ENCODE measurements around the gene THBS1.

Gene THBS1

DNA sequence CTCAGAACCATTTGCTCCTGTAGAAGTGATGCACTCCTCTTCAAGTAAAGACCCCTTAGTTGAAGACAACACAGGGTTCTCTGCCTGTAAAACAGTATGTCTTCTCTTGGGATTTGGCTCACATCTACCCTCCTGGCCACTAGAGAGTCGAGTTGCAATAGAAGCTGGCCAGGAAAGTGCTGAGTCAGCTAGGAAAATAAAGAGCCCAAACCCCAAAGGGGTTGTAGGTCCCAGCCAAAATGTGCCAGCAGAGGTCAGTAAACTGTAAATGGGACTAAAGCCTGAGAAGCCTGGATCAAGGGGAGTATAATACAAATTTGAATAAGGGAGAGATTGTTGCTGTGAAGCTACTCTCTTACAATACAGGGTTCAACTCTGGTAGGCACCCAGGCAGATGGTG lies 37.2 kb upstream of the THBS1 start:
- Histone ChIP-seq H3K9me3 (ENCODE audit: control extremely low read depth in 1 of 5, control insufficient read depth in 4 of 5, insufficient read depth in 2 of 5, low read depth in 1 of 5, low read length in 4 of 5) (peaks cover 0 to 7% (median 3%) of the 10 kb centered on the region in 5 experiments), H3K36me3 (ENCODE audit: control insufficient read depth in 4 of 4, insufficient read depth in 4 of 4, low read length in 3 of 4) (no peaks in the 10 kb centered on the region), H3K4me1 (ENCODE audit: control extremely low read depth in 1 of 4, control insufficient read depth in 4 of 4, insufficient read depth in 4 of 4, low read length in 3 of 4) (no peaks in the 10 kb centered on the region), H3K4me3 (ENCODE audit: control insufficient read depth in 1 of 7, extremely low read depth in 1 of 7, insufficient read depth in 4 of 7, low read depth in 2 of 7, low read length in 6 of 7) (no peak overlapping the region), H3K27ac (ENCODE audit: insufficient read depth in 1 of 2, low read depth in 1 of 2, low read length in 2 of 2, poor library complexity in 1 of 2, severe bottlenecking in 2 of 2) (no peak overlapping the region), H3K27me3 (replicated peaks in 2 of 5; ENCODE audit: control insufficient read depth in 4 of 5, insufficient read depth in 5 of 5, low read length in 4 of 5) (no peaks in the 10 kb centered on the region)
- POLR2A ChIA-PET = no interaction called here
- 44% methylated on average over 1 of the region's 1 CpG for WGBS (ENCODE audit: insufficient coverage)
- CTCF ChIA-PET = interaction anchor here (0.9 kb wide), 1 partner anchor 18 kb away, joined by 3 read pairs; no protein-coding TSS in a partner anchor
- DNase-seq = peak; percentile 2 to 12 (median 2)

DNA sequence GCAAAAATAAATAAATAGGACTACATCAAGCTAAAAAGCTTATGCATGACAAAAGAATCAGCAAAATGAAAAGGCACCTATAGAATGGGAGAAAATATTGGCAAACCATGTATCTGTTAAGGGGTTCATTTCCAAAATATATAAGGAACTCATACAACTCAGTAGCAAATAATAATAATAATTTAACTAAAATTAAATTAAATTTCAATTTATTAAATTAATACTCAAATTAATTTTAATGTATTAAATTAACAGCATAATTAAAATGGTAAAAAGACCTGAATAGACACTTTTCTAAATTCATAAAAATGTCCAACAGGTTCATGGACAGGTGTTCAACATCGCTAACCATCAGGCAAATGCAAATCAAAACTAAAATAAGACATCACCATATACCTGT lies 34.0 kb upstream of the THBS1 start:
- H3K4me1 ChIP-seq (ENCODE audit: control extremely low read depth in 1 of 4, control insufficient read depth in 4 of 4, insufficient read depth in 4 of 4, low read length in 3 of 4) = no peaks in the 10 kb centered on the region
- no peak for DNase-seq
- WGBS (ENCODE audit: insufficient coverage) = no CpG with 5 or more reads among the region's 1 CpG
- no peaks in the 10 kb centered on the region for H3K36me3 ChIP-seq (ENCODE audit: control insufficient read depth in 4 of 4, insufficient read depth in 4 of 4, low read length in 3 of 4)
- CTCF ChIA-PET = no interaction called here
- H3K4me3 ChIP-seq (ENCODE audit: control insufficient read depth in 1 of 7, extremely low read depth in 1 of 7, insufficient read depth in 4 of 7, low read depth in 2 of 7, low read length in 6 of 7) = no peak overlapping the region
- POLR2A ChIA-PET = no interaction called here
- no peak overlapping the region for H3K27ac ChIP-seq (ENCODE audit: insufficient read depth in 1 of 2, low read depth in 1 of 2, low read length in 2 of 2, poor library complexity in 1 of 2, severe bottlenecking in 2 of 2)
- no peaks in the 10 kb centered on the region for H3K27me3 ChIP-seq (replicated peaks in 2 of 5; ENCODE audit: control insufficient read depth in 4 of 5, insufficient read depth in 5 of 5, low read length in 4 of 5)
- peaks cover 0 to 7% (median 3%) of the 10 kb centered on the region in 5 experiments for H3K9me3 ChIP-seq (ENCODE audit: control extremely low read depth in 1 of 5, control insufficient read depth in 4 of 5, insufficient read depth in 2 of 5, low read depth in 1 of 5, low read length in 4 of 5)

DNA sequence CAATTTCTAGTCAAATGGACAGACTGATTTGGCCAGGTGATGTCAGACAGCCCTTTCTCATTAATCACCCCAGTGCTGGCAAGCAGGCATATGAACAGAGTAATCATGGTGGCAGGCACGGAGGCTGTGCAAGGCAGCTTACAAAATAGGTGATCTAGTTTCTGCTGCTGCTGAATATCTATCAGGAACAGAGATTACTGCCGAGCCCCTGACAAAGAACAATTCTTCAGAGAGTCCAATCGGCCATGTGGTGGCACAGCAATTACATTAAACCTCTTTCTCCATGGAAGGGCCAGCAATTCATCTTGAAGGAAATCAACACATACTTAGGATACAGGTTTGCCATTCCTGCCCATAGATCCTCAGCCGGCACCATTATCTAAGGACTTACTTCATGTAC lies 32.3 kb upstream of the THBS1 start:
- H3K4me1 ChIP-seq (ENCODE audit: control extremely low read depth in 1 of 4, control insufficient read depth in 4 of 4, insufficient read depth in 4 of 4, low read length in 3 of 4) = peaks cover 0 to 4% (median 0%) of the 10 kb centered on the region in 4 experiments
- no peaks in the 10 kb centered on the region for H3K36me3 ChIP-seq (ENCODE audit: control insufficient read depth in 4 of 4, insufficient read depth in 4 of 4, low read length in 3 of 4)
- no peak overlapping the region for H3K4me3 ChIP-seq (ENCODE audit: control insufficient read depth in 1 of 7, extremely low read depth in 1 of 7, insufficient read depth in 4 of 7, low read depth in 2 of 7, low read length in 6 of 7)
- ChIA-PET CTCF (no interaction called here), POLR2A (no interaction called here)
- WGBS (ENCODE audit: insufficient coverage) = 100% methylated on average over 3 of the region's 4 CpGs
- no peaks in the 10 kb centered on the region for H3K27me3 ChIP-seq (replicated peaks in 2 of 5; ENCODE audit: control insufficient read depth in 4 of 5, insufficient read depth in 5 of 5, low read length in 4 of 5)
- no peak overlapping the region for H3K27ac ChIP-seq (ENCODE audit: insufficient read depth in 1 of 2, low read depth in 1 of 2, low read length in 2 of 2, poor library complexity in 1 of 2, severe bottlenecking in 2 of 2)
- no peak for DNase-seq
- peaks cover 0 to 7% (median 3%) of the 10 kb centered on the region in 5 experiments for H3K9me3 ChIP-seq (ENCODE audit: control extremely low read depth in 1 of 5, control insufficient read depth in 4 of 5, insufficient read depth in 2 of 5, low read depth in 1 of 5, low read length in 4 of 5)

DNA sequence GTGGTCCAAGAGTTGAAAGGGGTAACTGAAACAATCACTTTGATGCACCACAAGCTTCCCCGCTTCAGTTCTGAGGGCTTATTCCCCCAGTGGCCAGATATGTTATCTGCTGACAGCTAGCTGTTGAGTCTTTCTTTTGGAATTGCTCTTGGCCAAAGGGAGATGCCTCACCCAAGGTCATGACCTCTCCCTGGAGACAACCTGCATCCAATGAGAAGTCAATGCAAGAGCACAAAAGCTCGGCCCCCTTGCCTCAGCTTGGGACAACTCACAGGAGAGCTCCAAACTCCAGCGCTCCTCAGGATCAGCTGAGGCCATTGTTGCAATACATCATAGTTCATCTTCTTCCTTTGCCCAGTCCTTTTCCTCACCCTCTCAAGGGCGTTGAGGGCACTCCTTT lies 31.0 kb upstream of the THBS1 start:
- 93% methylated on average over 3 of the region's 4 CpGs for WGBS (ENCODE audit: insufficient coverage)
- POLR2A ChIA-PET = no interaction called here
- Histone ChIP-seq H3K36me3 (ENCODE audit: control insufficient read depth in 4 of 4, insufficient read depth in 4 of 4, low read length in 3 of 4) (no peaks in the 10 kb centered on the region), H3K4me1 (ENCODE audit: control extremely low read depth in 1 of 4, control insufficient read depth in 4 of 4, insufficient read depth in 4 of 4, low read length in 3 of 4) (peaks cover 0 to 4% (median 0%) of the 10 kb centered on the region in 4 experiments), H3K27me3 (replicated peaks in 2 of 5; ENCODE audit: control insufficient read depth in 4 of 5, insufficient read depth in 5 of 5, low read length in 4 of 5) (no peaks in the 10 kb centered on the region), H3K27ac (ENCODE audit: insufficient read depth in 1 of 2, low read depth in 1 of 2, low read length in 2 of 2, poor library complexity in 1 of 2, severe bottlenecking in 2 of 2) (no peak overlapping the region), H3K4me3 (ENCODE audit: control insufficient read depth in 1 of 7, extremely low read depth in 1 of 7, insufficient read depth in 4 of 7, low read depth in 2 of 7, low read length in 6 of 7) (no peak overlapping the region), H3K9me3 (ENCODE audit: control extremely low read depth in 1 of 5, control insufficient read depth in 4 of 5, insufficient read depth in 2 of 5, low read depth in 1 of 5, low read length in 4 of 5) (peaks cover 0 to 7% (median 2%) of the 10 kb centered on the region in 5 experiments)
- no peak for DNase-seq
- CTCF ChIA-PET = no interaction called here

DNA sequence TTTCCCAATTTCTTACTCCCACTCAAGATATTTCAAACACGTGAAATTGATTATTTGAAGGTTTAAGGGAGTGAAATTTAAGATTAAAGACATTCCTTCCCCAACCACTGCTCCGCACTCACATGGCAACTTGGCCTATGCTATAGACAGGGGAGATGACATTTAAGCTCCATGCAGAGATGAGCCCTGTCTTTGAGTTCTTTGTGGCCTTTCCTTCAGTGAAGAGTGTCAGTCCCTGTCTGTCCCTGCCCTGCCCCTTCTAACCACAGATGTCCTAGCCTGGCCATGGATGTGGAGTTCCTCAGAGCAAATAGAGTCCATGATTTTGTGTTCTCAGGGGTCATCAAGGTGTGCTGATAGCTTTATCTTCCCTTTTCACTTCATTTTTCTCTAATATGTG lies 29.4 kb upstream of the THBS1 start:
- CTCF ChIA-PET = no interaction called here

DNA sequence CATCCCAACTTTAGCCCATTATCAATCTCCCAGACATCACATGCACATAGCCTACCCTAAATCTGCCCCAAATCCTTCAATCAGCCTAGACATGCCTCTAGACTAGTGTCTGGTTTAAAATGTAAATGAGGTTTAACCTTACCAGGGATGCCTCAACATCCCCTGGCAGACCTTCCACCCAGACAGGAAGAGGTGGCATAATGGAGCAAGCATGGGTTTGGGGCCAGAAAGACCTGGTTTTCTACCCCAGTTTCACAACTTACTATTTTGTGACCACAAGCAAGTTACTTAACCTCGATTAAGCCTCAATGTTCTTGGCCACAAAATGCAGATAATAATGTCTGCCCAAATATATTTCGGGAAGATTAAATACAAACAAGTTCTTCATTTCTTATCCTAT lies 28.3 kb upstream of the THBS1 start:
- H3K9me3 ChIP-seq (ENCODE audit: control extremely low read depth in 1 of 5, control insufficient read depth in 4 of 5, insufficient read depth in 2 of 5, low read depth in 1 of 5, low read length in 4 of 5) = peaks cover 0 to 2% (median 0%) of the 10 kb centered on the region in 5 experiments
- ChIA-PET CTCF (no interaction called here), POLR2A (no interaction called here)
- H3K27ac ChIP-seq (ENCODE audit: insufficient read depth in 1 of 2, low read depth in 1 of 2, low read length in 2 of 2, poor library complexity in 1 of 2, severe bottlenecking in 2 of 2) = no peak overlapping the region
- no peaks in the 10 kb centered on the region for H3K27me3 ChIP-seq (replicated peaks in 2 of 5; ENCODE audit: control insufficient read depth in 4 of 5, insufficient read depth in 5 of 5, low read length in 4 of 5)
- H3K4me1 ChIP-seq (ENCODE audit: control extremely low read depth in 1 of 4, control insufficient read depth in 4 of 4, insufficient read depth in 4 of 4, low read length in 3 of 4) = peaks cover 0 to 4% (median 0%) of the 10 kb centered on the region in 4 experiments
- H3K36me3 ChIP-seq (ENCODE audit: control insufficient read depth in 4 of 4, insufficient read depth in 4 of 4, low read length in 3 of 4) = no peaks in the 10 kb centered on the region
- no peak overlapping the region for H3K4me3 ChIP-seq (ENCODE audit: control insufficient read depth in 1 of 7, extremely low read depth in 1 of 7, insufficient read depth in 4 of 7, low read depth in 2 of 7, low read length in 6 of 7)
- WGBS (ENCODE audit: insufficient coverage) = 75% methylated on average over 1 of the region's 2 CpGs
- no peak for DNase-seq

More for the DNA sequence above, 29.4 kb upstream of the THBS1 start:
- Histone ChIP-seq H3K4me1 (ENCODE audit: control extremely low read depth in 1 of 4, control insufficient read depth in 4 of 4, insufficient read depth in 4 of 4, low read length in 3 of 4) (peaks cover 0 to 4% (median 0%) of the 10 kb centered on the region in 4 experiments), H3K36me3 (ENCODE audit: control insufficient read depth in 4 of 4, insufficient read depth in 4 of 4, low read length in 3 of 4) (no peaks in the 10 kb centered on the region), H3K27me3 (replicated peaks in 2 of 5; ENCODE audit: control insufficient read depth in 4 of 5, insufficient read depth in 5 of 5, low read length in 4 of 5) (no peaks in the 10 kb centered on the region), H3K4me3 (ENCODE audit: control insufficient read depth in 1 of 7, extremely low read depth in 1 of 7, insufficient read depth in 4 of 7, low read depth in 2 of 7, low read length in 6 of 7) (no peak overlapping the region), H3K27ac (ENCODE audit: insufficient read depth in 1 of 2, low read depth in 1 of 2, low read length in 2 of 2, poor library complexity in 1 of 2, severe bottlenecking in 2 of 2) (no peak overlapping the region), H3K9me3 (ENCODE audit: control extremely low read depth in 1 of 5, control insufficient read depth in 4 of 5, insufficient read depth in 2 of 5, low read depth in 1 of 5, low read length in 4 of 5) (peaks cover 0 to 2% (median 0%) of the 10 kb centered on the region in 5 experiments)
- no peak for DNase-seq
- WGBS (ENCODE audit: insufficient coverage) = 86% methylated on average over 1 of the region's 2 CpGs
- POLR2A ChIA-PET = no interaction called here

DNA sequence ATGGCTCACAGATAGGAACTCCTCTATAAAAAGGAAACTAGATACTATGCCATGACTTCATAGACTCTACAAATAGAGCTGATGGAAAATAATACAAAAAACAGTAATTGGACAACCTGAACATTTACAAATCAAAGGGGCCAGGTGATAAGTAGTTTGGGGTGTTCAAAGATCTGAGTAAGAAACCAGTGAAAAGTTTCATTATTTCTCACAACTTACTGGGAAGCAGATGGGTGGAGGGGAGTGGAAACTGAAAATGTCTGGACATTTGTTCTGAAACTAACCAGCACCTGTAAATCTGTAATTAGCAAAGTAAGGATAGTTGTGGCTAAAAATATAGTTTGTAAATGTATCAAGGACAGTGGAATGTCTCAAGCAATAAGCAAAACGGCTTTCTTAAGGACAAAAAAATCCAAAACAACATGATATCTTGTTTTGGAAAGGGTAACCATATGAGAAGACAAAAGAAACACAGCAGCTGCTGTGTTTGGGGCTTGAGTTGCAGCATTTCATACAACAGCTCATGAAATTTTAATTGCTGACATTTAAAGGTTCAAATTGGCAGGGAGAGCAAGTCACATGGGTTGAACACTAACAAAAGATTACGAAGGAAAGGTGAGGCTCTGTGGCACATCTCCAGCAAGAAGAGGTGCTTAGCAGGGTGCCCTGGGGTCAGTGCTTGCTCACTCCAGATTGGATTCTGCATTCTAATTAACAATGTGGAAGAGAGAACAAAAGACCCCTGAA lies 26.8 kb upstream of the THBS1 start:
- no peak overlapping the region for H3K4me3 ChIP-seq (ENCODE audit: control insufficient read depth in 1 of 7, extremely low read depth in 1 of 7, insufficient read depth in 4 of 7, low read depth in 2 of 7, low read length in 6 of 7)
- no peaks in the 10 kb centered on the region for H3K36me3 ChIP-seq (ENCODE audit: control insufficient read depth in 4 of 4, insufficient read depth in 4 of 4, low read length in 3 of 4)
- WGBS (ENCODE audit: insufficient coverage) = 89% methylated on average over 2 of the region's 2 CpGs
- peaks cover 0 to 2% (median 0%) of the 10 kb centered on the region in 5 experiments for H3K9me3 ChIP-seq (ENCODE audit: control extremely low read depth in 1 of 5, control insufficient read depth in 4 of 5, insufficient read depth in 2 of 5, low read depth in 1 of 5, low read length in 4 of 5)
- H3K27me3 ChIP-seq (replicated peaks in 2 of 5; ENCODE audit: control insufficient read depth in 4 of 5, insufficient read depth in 5 of 5, low read length in 4 of 5) = no peaks in the 10 kb centered on the region
- DNase-seq = no peak
- no peak overlapping the region for H3K27ac ChIP-seq (ENCODE audit: insufficient read depth in 1 of 2, low read depth in 1 of 2, low read length in 2 of 2, poor library complexity in 1 of 2, severe bottlenecking in 2 of 2)
- ChIA-PET POLR2A (no interaction called here), CTCF (no interaction called here)
- peaks cover 0 to 4% (median 0%) of the 10 kb centered on the region in 4 experiments for H3K4me1 ChIP-seq (ENCODE audit: control extremely low read depth in 1 of 4, control insufficient read depth in 4 of 4, insufficient read depth in 4 of 4, low read length in 3 of 4)
